Skeletal muscle cell (primary cell): ENCODE data around the gene CCL27.
A peak's percentile ranks its signal among the peaks of the same experiment; 100 is the strongest.

Experiments
- DNase-seq: peaks from one replicate; pipeline ENCODE4 v3.0.0-alpha.2; 2010; ENCODE audit warnings: low read depth
- H3K4me3 ChIP-seq: 2 replicates; pipeline ENCODE4 v1.5.1; 2011; ENCODE audit warnings: low read depth, mild to moderate bottlenecking, control low read depth, low read length, moderate library complexity

CCL27 gene

GRCh38 chr9:34686231-34686630 lies 23.8 kb upstream of the CCL27 start:
- no peak overlapping the region for H3K4me3 ChIP-seq
- DNase-seq: peak; percentile 13

GRCh38 chr9:34685591-34685990 lies 23.1 kb upstream of the CCL27 start:
- H3K4me3 ChIP-seq: no peak overlapping the region
- DNase-seq: no peak

- no peak overlapping the region for H3K4me3 ChIP-seq
- DNase-seq: no peak
Measured at GRCh38 chr9:34684816-34685215, 22.4 kb upstream of the CCL27 start.

GRCh38 chr9:34684145-34684544 lies 21.7 kb upstream of the CCL27 start:
- no peak for DNase-seq

GRCh38 chr9:34675869-34676268 lies 13.4 kb upstream of the CCL27 start:
- H3K4me3 ChIP-seq: no peak overlapping the region
- no peak for DNase-seq

More at GRCh38 chr9:34684145-34684544, 21.7 kb upstream of the CCL27 start:
- no peak overlapping the region for H3K4me3 ChIP-seq

- H3K4me3 ChIP-seq: no peak overlapping the region
Measured at GRCh38 chr9:34675048-34675714, 12.7 kb upstream of the CCL27 start.

GRCh38 chr9:34674440-34674839 lies 12.0 kb upstream of the CCL27 start:
- DNase-seq: no peak
- H3K4me3 ChIP-seq: no peak overlapping the region

More at GRCh38 chr9:34675048-34675714, 12.7 kb upstream of the CCL27 start:
- no peak for DNase-seq

GRCh38 chr9:34671307-34671706 lies 8.8 kb upstream of the CCL27 start:
- H3K4me3 ChIP-seq: no peak overlapping the region
- DNase-seq: no peak

- DNase-seq: no peak
- H3K4me3 ChIP-seq: no peak overlapping the region
Measured at GRCh38 chr9:34669809-34670562, 7.5 kb upstream of the CCL27 start.

GRCh38 chr9:34665381-34666250 lies 3.2 kb upstream of the CCL27 start:
- peak overlapping the region; percentile 92 for H3K4me3 ChIP-seq
- peak; percentile 78 for DNase-seq

GRCh38 chr9:34665067-34665380 lies 2.6 kb upstream of the CCL27 start:
- peak overlapping the region; percentile 92 for H3K4me3 ChIP-seq
- DNase-seq: no peak

- peak overlapping the region; percentile 92 for H3K4me3 ChIP-seq
- peak; percentile 28 for DNase-seq
Measured at GRCh38 chr9:34664281-34665066, 2.0 kb upstream of the CCL27 start.

GRCh38 chr9:34663303-34663605 lies 797 bp upstream of the CCL27 start:
- DNase-seq: no peak
- no peak overlapping the region for H3K4me3 ChIP-seq

GRCh38 chr9:34659592-34660253 lies 2.7 kb downstream of the CCL27 start:
- no peak overlapping the region for H3K4me3 ChIP-seq
- DNase-seq: no peak

- no peak overlapping the region for H3K4me3 ChIP-seq
- DNase-seq: no peak
Measured at GRCh38 chr9:34658461-34658860, 4.0 kb downstream of the CCL27 start.

- no peak for DNase-seq
- no peak overlapping the region for H3K4me3 ChIP-seq
Measured at GRCh38 chr9:34656992-34657391, 5.5 kb downstream of the CCL27 start.

- H3K4me3 ChIP-seq: no peak overlapping the region
- no peak for DNase-seq
Measured at GRCh38 chr9:34655394-34655793, 7.1 kb downstream of the CCL27 start.

- peak; percentile 32 for DNase-seq
- no peak overlapping the region for H3K4me3 ChIP-seq
Measured at GRCh38 chr9:34654323-34655051, 8.0 kb downstream of the CCL27 start.
